H1 (cell line): Measurements from ENCODE around the gene RP9. TPM values are rescaled to one million over a fixed set of nuclear protein-coding genes. Genes with fewer than 3 reads are reported as not detected.

Source experiments
- ASH2L ChIP-seq: fragments of 200-600, 300-600 bp; sonication (generic); IDR thresholded peaks from one replicate; pipeline ENCODE4 v1.7.1; 2017; ENCODE audit warnings: low read length
- CHD2 ChIP-seq: IDR thresholded peaks from 2 replicates; pipeline ENCODE4 v1.6.1; 2012; ENCODE audit warnings: low read length, improper control_type of control experiment
- MAX ChIP-seq: IDR thresholded peaks from 2 replicates; pipeline ENCODE4 v1.6.1; 2012; ENCODE audit warnings: inconsistent platforms
- NRF1 ChIP-seq: IDR thresholded peaks from 2 replicates; pipeline ENCODE4 v1.6.1; 2011; ENCODE audit warnings: mild to moderate bottlenecking, low read depth, low read length, improper control_type of control experiment
- POLR2AphosphoS5 ChIP-seq: IDR thresholded peaks from 2 replicates; pipeline ENCODE4 v1.6.1; 2011; ENCODE audit warnings: low read depth, low read length
- RBBP5 ChIP-seq: IDR thresholded peaks from 2 replicates; pipeline ENCODE4 v1.7.1; 2012; ENCODE audit warnings: low read depth, mild to moderate bottlenecking, inconsistent platforms, low read length, moderate library complexity, borderline replicate concordance
- SAP30 ChIP-seq: fragments of 300-600 bp; sonication (generic); IDR thresholded peaks from 2 replicates; pipeline ENCODE4 v1.7.1; 2012; ENCODE audit warnings: low read length, moderate library complexity, mild to moderate bottlenecking, inconsistent platforms; ENCODE audit not compliant: insufficient read depth, insufficient replicate concordance
- SIN3A ChIP-seq, 2 experiments: IDR thresholded peaks in 1 of 2; conservative IDR thresholded peaks in 1 of 2; 2 replicates each; pipeline ENCODE4 v1.6.1; 2011 to 2012; ENCODE audit warnings: low read length in 2 of 2, improper control_type of control experiment in 1 of 2, low read depth in 1 of 2, mild to moderate bottlenecking in 1 of 2
- SP1 ChIP-seq: IDR thresholded peaks from 2 replicates; pipeline ENCODE4 v1.6.1; 2011; ENCODE audit warnings: low read depth, low read length
- polyA plus RNA-seq, 7 experiments: library from polyadenylated mRNA; depleted of rRNA in 3 of 7; stranded (reverse) in 5 of 7; unstranded in 2 of 7; fragments of >200 nt in 5 of 7; fragments of 200-250 nt in 2 of 7; gene quantifications; 1 replicate in 5 of 7; 2 replicates in 1 of 7; 4 replicates in 1 of 7; pipeline versions ENCODE4 v1.2.1 to v1.2.3, GENCODE V29; 2011 to 2013; ENCODE audit warnings: missing spikeins in 2 of 7, mixed read lengths in 2 of 7
- total RNA-seq: library from RNA; stranded (reverse); fragmentation: NEBNext Ultra II Directional; extraction: Animal tissue kit (Norgen Biotek cat#: 25700); gene quantifications from 2 replicates; pipeline ENCODE4 v1.2.1, GENCODE V29; 2021
- TF ChIP-seq, protein P1 (sequence below): IDR thresholded peaks from 2 replicates; pipeline ENCODE4 v1.6.1; 2012; ENCODE audit warnings: inconsistent platforms

Gene RP9
- total and polyA plus RNA-seq, 2 of the 8 experiments (the other 6 are each of a cell fraction or from before 2014, with no cell fraction given): 11.0 to 12.4 TPM

- TF ChIP-seq, protein P1, sequence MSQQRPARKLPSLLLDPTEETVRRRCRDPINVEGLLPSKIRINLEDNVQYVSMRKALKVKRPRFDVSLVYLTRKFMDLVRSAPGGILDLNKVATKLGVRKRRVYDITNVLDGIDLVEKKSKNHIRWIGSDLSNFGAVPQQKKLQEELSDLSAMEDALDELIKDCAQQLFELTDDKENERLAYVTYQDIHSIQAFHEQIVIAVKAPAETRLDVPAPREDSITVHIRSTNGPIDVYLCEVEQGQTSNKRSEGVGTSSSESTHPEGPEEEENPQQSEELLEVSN: peak; percentile 80
- no peak for TF ChIP-seq CHD2
- TF ChIP-seq MAX: peak; percentile 27; the same call in 1 of the 2 replicates
- TF ChIP-seq RBBP5: peak; percentile 29; the same call in 1 of the 2 replicates
- TF ChIP-seq POLR2AphosphoS5: 0 out of 2 replicates have a peak, but pooled peaks have one; percentile 1
- TF ChIP-seq NRF1: no peak
- TF ChIP-seq SIN3A (conservative IDR thresholded peaks at IDR 0.05 in 1 of 2, IDR thresholded peaks at IDR 0.05 in 1 of 2; ENCODE audit: low read depth in 1 of 2, low read length in 2 of 2): peak; percentile 52 to 76; a peak in 2 of 4 replicates
- no peak for TF ChIP-seq SP1
- TF ChIP-seq SAP30: no peak
- TF ChIP-seq ASH2L: peak; percentile 90
Measured at GRCh38 chr7:33062023-33062781, 47.0 kb downstream of the RP9 start, which contains the start of gene NT5C3A (continued).
